Endothelial cell of umbilical vein (primary cell): ENCODE data around the gene UBASH3A. TPM values are rescaled to one million over a fixed set of nuclear protein-coding genes. Genes with fewer than 3 reads are reported as not detected.

Experiments
- BruUV-seq: library from RNA; stranded (reverse); fragments of 400-500 nt; replicated peaks from 2 replicates; lab custom pipeline; 2021; lab: Mats Ljungman, UMichigan
- CTCF ChIA-PET: fragments of 300-600, 350-600 bp; sonication (Branson Sonifier 250); formaldehyde crosslinking; loops from one replicate; lab custom pipeline; 2021; ENCODE audit warnings: antibody characterized with exemption, inconsistent platforms; lab: Charles Lee
- POLR2A ChIA-PET: fragments of 300-600, 350-600 bp; sonication (Branson Sonifier 250); formaldehyde crosslinking; loops from one replicate; lab custom pipeline; 2021; ENCODE audit warnings: antibody characterized with exemption, inconsistent platforms; lab: Charles Lee
- DNase-seq: peaks from one replicate; pipeline ENCODE4 v3.0.0-alpha.2; 2011; ENCODE audit warnings: low read depth, low spot score
- FAIRE-seq: peaks from 2 replicates; lab custom pipeline; 2011; peaks lifted over from hg19 to GRCh38; lab: Jason Lieb, UNC
- H2AFZ ChIP-seq: 2 replicates; pipeline ENCODE4 v1.6.0; 2012; ENCODE audit warnings: low read depth, low read length, control low read depth, inconsistent platforms
- H3K27ac ChIP-seq: 2 replicates; pipeline ENCODE4 v1.5.1; 2011; ENCODE audit warnings: low read depth, mild to moderate bottlenecking, control low read depth, low read length, moderate library complexity; ENCODE audit not compliant: insufficient read depth
- H3K27me3 ChIP-seq, 2 experiments: 2 replicates each; pipeline versions ENCODE4 v1.6.0 to v1.6.1; 2011; ENCODE audit warnings: low read length in 2 of 2, mixed read lengths in 1 of 2; ENCODE audit not compliant: control insufficient read depth in 2 of 2, insufficient read depth in 2 of 2
- H3K36me3 ChIP-seq, 2 experiments: 2 replicates in 1 of 2; 3 replicates in 1 of 2; pipeline ENCODE4 v1.5.1; 2011; ENCODE audit warnings: low read length in 2 of 2, mild to moderate bottlenecking in 1 of 2, moderate library complexity in 1 of 2; ENCODE audit not compliant: control insufficient read depth in 2 of 2, insufficient read depth in 2 of 2; ENCODE audit errors: extremely low read depth in 1 of 2
- H3K4me1 ChIP-seq: 3 replicates; pipeline ENCODE4 v1.5.1; 2011; ENCODE audit warnings: mild to moderate bottlenecking, low read length; ENCODE audit not compliant: control insufficient read depth, insufficient read depth; ENCODE audit errors: extremely low read depth
- H3K4me2 ChIP-seq: 2 replicates; pipeline ENCODE4 v1.6.1; 2011; ENCODE audit warnings: low read length, control low read depth, mixed read lengths; ENCODE audit not compliant: insufficient read depth
- H3K4me3 ChIP-seq, 3 experiments: fragments of 200-600 bp in 1 of 3; sonication (generic), shearing (Covaris generic) in 1 of 3; replicated peaks in 1 of 3; 2 replicates each; pipeline ENCODE4 v1.5.1; 2011 to 2016; ENCODE audit warnings: control low read depth in 3 of 3, low read length in 3 of 3, mild to moderate bottlenecking in 2 of 3, inconsistent platforms in 1 of 3, low read depth in 1 of 3, moderate library complexity in 1 of 3; ENCODE audit not compliant: insufficient read depth in 1 of 3
- H3K79me2 ChIP-seq: 2 replicates; pipeline ENCODE4 v1.6.0; 2012; ENCODE audit warnings: low read length, inconsistent platforms; ENCODE audit not compliant: control insufficient read depth, insufficient read depth
- H3K9ac ChIP-seq: replicated peaks from 2 replicates; pipeline ENCODE3; 2011; ENCODE audit warnings: low read length, control low read depth; ENCODE audit not compliant: insufficient read depth; ENCODE audit errors: extremely low read depth
- H3K9me1 ChIP-seq: replicated peaks from 3 replicates; pipeline ENCODE4 v1.6.0; 2011; ENCODE audit warnings: mild to moderate bottlenecking, low read length; ENCODE audit not compliant: control insufficient read depth, insufficient read depth; ENCODE audit errors: extremely low read depth
- H3K9me3 ChIP-seq: replicated peaks from 2 replicates; pipeline ENCODE4 v1.5.1; 2012; ENCODE audit warnings: low read length, inconsistent platforms; ENCODE audit not compliant: control insufficient read depth, insufficient read depth
- H4K20me1 ChIP-seq: replicated peaks from 2 replicates; pipeline ENCODE3; 2011; ENCODE audit warnings: mild to moderate bottlenecking, low read length; ENCODE audit not compliant: control insufficient read depth, insufficient read depth; ENCODE audit errors: extremely low read depth
- CTCF ChIP-seq, 2 donors: IDR thresholded peaks; 1 replicate in 1 of 2; 2 replicates in 1 of 2; pipeline ENCODE4 v1.5.1; 2011; ENCODE audit warnings: low read length in 2 of 2, mild to moderate bottlenecking in 2 of 2, moderate library complexity in 2 of 2, control low read depth in 1 of 2, inconsistent platforms in 1 of 2, low read depth in 1 of 2; ENCODE audit not compliant: insufficient read depth in 1 of 2; ENCODE audit errors: extremely low read depth in 1 of 2
- EZH2 ChIP-seq: IDR thresholded peaks from 2 replicates; pipeline ENCODE4 v1.6.1; 2012; ENCODE audit warnings: borderline replicate concordance, low read depth, mild to moderate bottlenecking, moderate library complexity, low read length, inconsistent platforms; ENCODE audit not compliant: severe bottlenecking
- FOS ChIP-seq: IDR thresholded peaks from 2 replicates; pipeline ENCODE4 v1.6.1; 2011; ENCODE audit warnings: mild to moderate bottlenecking, low read length, moderate library complexity, borderline replicate concordance; ENCODE audit not compliant: insufficient read depth
- GATA2 ChIP-seq: IDR thresholded peaks from 2 replicates; pipeline ENCODE4 v1.7.0; 2011; ENCODE audit warnings: low read depth, mild to moderate bottlenecking, moderate library complexity, mixed read lengths, low read length; ENCODE audit not compliant: insufficient read length, insufficient read depth
- JUN ChIP-seq: IDR thresholded peaks from 2 replicates; pipeline ENCODE4 v1.6.1; 2011; ENCODE audit warnings: borderline replicate concordance, low read depth; ENCODE audit not compliant: insufficient read length, insufficient read depth
- MAX ChIP-seq: IDR thresholded peaks from 2 replicates; pipeline ENCODE4 v1.6.1; 2011; ENCODE audit not compliant: insufficient read depth, insufficient read length
- MYC ChIP-seq: IDR thresholded peaks from one replicate; pipeline ENCODE4 v1.6.1; 2011; ENCODE audit warnings: mild to moderate bottlenecking, low read depth, low read length
- POLR2A ChIP-seq: IDR thresholded peaks from 2 replicates; pipeline ENCODE4 v1.6.1; 2012; ENCODE audit warnings: low read depth, mild to moderate bottlenecking, control low read depth, low read length
- POLR2AphosphoS5 ChIP-seq: IDR thresholded peaks from 2 replicates; pipeline ENCODE4 v1.6.1; 2012; ENCODE audit warnings: low read depth, mild to moderate bottlenecking, control low read depth, low read length, moderate library complexity; ENCODE audit not compliant: insufficient read depth
- dilution Hi-C: fragments of 300-500 bp; cut with MboI; formaldehyde crosslinking; loops from one replicate; pipeline ENCODE4 v1.15.0; 2019; ENCODE audit warnings: low sequenced_read_pairs; ENCODE audit not compliant: extremely low pct_ligation_motif_present
- intact Hi-C: fragments of 100-400 bp; cut with micrococcal nuclease; formaldehyde crosslinking; loops from one replicate; pipeline ENCODE4 v1.10.0; 2022
- polyA plus RNA-seq, 4 experiments: library from polyadenylated mRNA; depleted of rRNA in 3 of 4; stranded (reverse) in 3 of 4; unstranded in 1 of 4; fragments of >200 nt; gene quantifications; 2 replicates each; pipeline versions ENCODE4 v1.2.1 to v1.2.3, GENCODE V29; 2011 to 2012; ENCODE audit warnings: missing spikeins in 1 of 4
- total RNA-seq: library from RNA; stranded (reverse); gene quantifications from 2 replicates; pipeline ENCODE4 v1.2.3, GENCODE V29; 2021

UBASH3A gene
- total and polyA plus RNA-seq, 2 donors (not counting 3 experiments of a cell fraction or from before 2014, with no cell fraction given): not detected

GRCh38 chr21:42383331-42383730, 20.4 kb upstream of the UBASH3A start:
- Histone ChIP-seq H3K27ac (no peak overlapping the region), H3K4me3 (no peak overlapping the region), H3K9me1 (no peaks in the 10 kb centered on the region), H3K4me1 (no peaks in the 10 kb centered on the region), H3K9ac (no peak overlapping the region), H3K4me2 (no peak overlapping the region), H2AFZ (no peak overlapping the region), H3K27me3 (peaks cover 0 to 2% of the 10 kb centered on the region in 2 experiments), H4K20me1 (no peaks in the 10 kb centered on the region), H3K79me2 (no peaks in the 10 kb centered on the region), H3K9me3 (no peaks in the 10 kb centered on the region), H3K36me3 (no peaks in the 10 kb centered on the region)
- BruUV-seq: no TSS peak
- FAIRE-seq (no peak), DNase-seq (no peak)
- TF ChIP-seq MYC: no peak
- no peak for TF ChIP-seq GATA2
- TF ChIP-seq POLR2A: no peak
- no peak for TF ChIP-seq EZH2
- TF ChIP-seq FOS: no peak
- no peak for TF ChIP-seq MAX
- no peak for TF ChIP-seq CTCF (IDR thresholded peaks at IDR 0.05; ENCODE audit: extremely low read depth in 1 of 2, insufficient read depth in 1 of 2, low read depth in 1 of 2, low read length in 2 of 2)
- no peak for TF ChIP-seq JUN
- TF ChIP-seq POLR2AphosphoS5: no peak
- intact Hi-C loops (no loop called here), dilution Hi-C loops (no loop called here)
- ChIA-PET CTCF (no interaction called here), POLR2A (no interaction called here)
